Lung (tissue), 12 donors: ENCODE data around the gene TMEM30B. TPM values are rescaled to one million over a fixed set of nuclear protein-coding genes. Genes with fewer than 3 reads are reported as not detected.

ENCODE experiments used
- ATAC-seq: fragments of 200-7000 bp; cut with Tn5 transposase; one replicate; pipeline ENCODE4 v1.9.1; 2020; ENCODE audit warnings: moderate number of reproducible peaks; ENCODE audit not compliant: insufficient read depth, low FRiP score
- DNase-seq, 3 donors: peaks; one replicate each; pipeline ENCODE4 v3.0.0-alpha.2; 2013 to 2017
- H3K27ac ChIP-seq, 2 donors: one replicate each; pipeline ENCODE4 v1.5.1; 2013; ENCODE audit warnings: mild to moderate bottlenecking in 2 of 2, moderate library complexity in 2 of 2, control low read depth in 1 of 2, inconsistent platforms in 1 of 2, low read depth in 1 of 2, low read length in 1 of 2
- H3K27me3 ChIP-seq, 3 donors: one replicate each; pipeline ENCODE4 v1.5.1; 2013; ENCODE audit warnings: low read length in 2 of 3; ENCODE audit not compliant: control insufficient read depth in 3 of 3, insufficient read depth in 3 of 3
- H3K36me3 ChIP-seq, 4 donors: one replicate each; pipeline ENCODE4 v1.5.1; 2013; ENCODE audit warnings: low read length in 4 of 4, mild to moderate bottlenecking in 1 of 4, moderate library complexity in 1 of 4; ENCODE audit not compliant: control insufficient read depth in 4 of 4, insufficient read depth in 4 of 4
- H3K4me1 ChIP-seq, 5 donors: one replicate each; pipeline ENCODE4 v1.5.1; 2013; ENCODE audit warnings: low read length in 5 of 5, mild to moderate bottlenecking in 2 of 5, moderate library complexity in 1 of 5; ENCODE audit not compliant: control insufficient read depth in 5 of 5, insufficient read depth in 5 of 5
- H3K4me3 ChIP-seq: one replicate; pipeline ENCODE4 v1.5.1; 2013; ENCODE audit warnings: mild to moderate bottlenecking, control low read depth, moderate library complexity
- H3K9ac ChIP-seq, 2 donors: one replicate each; pipeline ENCODE4 v1.5.1; 2013; ENCODE audit warnings: low read length in 2 of 2, control low read depth in 1 of 2; ENCODE audit not compliant: insufficient read depth in 1 of 2
- H3K9me3 ChIP-seq, 4 donors: one replicate each; pipeline ENCODE4 v1.5.1; 2013; ENCODE audit warnings: low read length in 3 of 4, mild to moderate bottlenecking in 1 of 4, moderate library complexity in 1 of 4; ENCODE audit not compliant: control insufficient read depth in 4 of 4, insufficient read depth in 3 of 4
- CTCF ChIP-seq: IDR thresholded peaks from 2 replicates; pipeline ENCODE4 v1.5.1; 2012; ENCODE audit warnings: mild to moderate bottlenecking; ENCODE audit errors: control extremely low read depth, extremely low read depth
- WGBS, 2 donors: extraction: QIAGEN DNeasy Blood & Tissue Kit; methylation state at CpG; one replicate each; pipeline ENCODE4 v1.1.7; 2013; 5-methylcytosine and 5-hydroxymethylcytosine counted together
- polyA plus RNA-seq, 2 donors: library from polyadenylated mRNA; stranded (reverse); fragments of 200-250 nt; gene quantifications; one replicate each; pipeline ENCODE4 v1.2.1, GENCODE V29; 2013
- total RNA-seq, 2 donors: library from RNA; depleted of rRNA in 1 of 2; stranded (reverse); fragments of >200 nt in 1 of 2; gene quantifications; one replicate each; pipeline ENCODE4 v1.2.1, GENCODE V29; 2014 to 2021
- donor health status: control.
- donor health status: control.
- donor health status: Bipolar disorder and iron deficiency.
- donor health status: healthy.
- donor health status: DM: yes; HTN: yes; CAD: no.

The TMEM30B gene
- total and polyA plus RNA-seq, 4 donors, result 14.4 to 24.3 (median 20.1) TPM

DNA sequence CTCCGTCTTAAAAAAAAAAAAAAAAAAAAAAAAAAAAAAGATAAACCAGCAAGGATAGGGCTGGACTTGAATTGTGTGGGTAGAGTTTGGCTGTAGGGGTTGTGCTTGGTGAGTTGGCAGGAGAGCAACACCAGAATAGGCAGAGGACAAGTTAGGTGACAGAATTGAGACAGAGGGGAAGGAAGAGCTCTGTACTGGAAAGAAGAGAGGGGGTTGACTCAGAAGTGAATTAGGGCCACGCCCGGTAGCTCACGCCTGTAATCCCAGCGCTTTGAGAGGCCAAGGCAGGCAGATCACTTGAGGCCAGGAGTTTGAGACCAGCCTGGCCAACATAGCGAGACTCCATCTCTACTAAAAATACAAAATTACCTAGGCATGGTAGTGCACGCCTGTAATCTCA, 6.1 kb upstream of the TMEM30B start:
- Histone ChIP-seq H3K36me3 (no peaks in the 10 kb centered on the region), H3K4me3 (no peak overlapping the region), H3K4me1 (peaks cover 0 to 5% (median 0%) of the 10 kb centered on the region in 5 donors), H3K27ac (no peak overlapping the region), H3K9ac (no peak overlapping the region), H3K27me3 (peaks cover 0 to 11% (median 4%) of the 10 kb centered on the region in 3 donors), H3K9me3 (no peaks in the 10 kb centered on the region)
- no peak for DNase-seq
- no peak for ATAC-seq
- 90 to 91% methylated on average over 7 of the region's 7 CpGs for WGBS, 2 donors
- no peak for TF ChIP-seq CTCF

DNA sequence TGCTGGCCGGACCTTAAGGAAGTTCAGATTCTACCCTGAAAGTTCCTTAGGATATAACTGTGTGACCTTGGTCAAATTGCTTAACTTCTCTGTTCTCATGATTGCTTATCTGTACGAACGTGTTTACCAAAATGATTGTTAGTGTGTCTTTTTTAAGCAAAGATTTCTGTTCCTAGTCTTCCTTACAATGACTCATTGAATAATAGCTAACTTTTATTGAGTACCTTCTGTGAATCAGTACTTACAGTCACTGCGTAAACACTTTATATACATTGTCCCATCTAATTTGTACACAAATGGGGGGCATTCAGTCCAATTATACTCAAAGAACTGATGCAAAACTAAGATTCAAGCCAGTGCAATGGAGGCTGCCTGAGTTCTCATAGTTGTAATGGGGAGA, 4.2 kb upstream of the TMEM30B start:
- Histone ChIP-seq H3K36me3 (no peaks in the 10 kb centered on the region), H3K4me1 (peaks cover 0 to 10% (median under 1%) of the 10 kb centered on the region in 5 donors), H3K27me3 (peaks cover 0 to 21% (median 6%) of the 10 kb centered on the region in 3 donors), H3K4me3 (no peak overlapping the region), H3K9ac (no peak overlapping the region), H3K27ac (no peak overlapping the region), H3K9me3 (peaks cover 0 to 3% (median 0%) of the 10 kb centered on the region in 4 donors)
- no peak for TF ChIP-seq CTCF
- 81 to 88% methylated on average over 4 of the region's 4 CpGs for WGBS, 2 donors
- ATAC-seq (no peak), DNase-seq (no peak)

GRCh38 chr14:61284001-61284400, 2.9 kb upstream of the TMEM30B start:
- peaks cover 0 to 9% (median 0%) of the 10 kb centered on the region in 4 donors for H3K9me3 ChIP-seq
- peaks cover 0 to 33% (median 19%) of the 10 kb centered on the region in 3 donors for H3K27me3 ChIP-seq
- no peak overlapping the region for H3K4me3 ChIP-seq
- no peak for DNase-seq
- H3K4me1 ChIP-seq, result peaks cover 0 to 14% (median 4%) of the 10 kb centered on the region in 5 donors
- no peak overlapping the region for H3K27ac ChIP-seq
- TF ChIP-seq CTCF, result no peak
- no peak overlapping the region for H3K9ac ChIP-seq
- no peaks in the 10 kb centered on the region for H3K36me3 ChIP-seq
- WGBS, 2 donors, result 79 to 84% methylated on average over 3 of the region's 3 CpGs
- ATAC-seq, result no peak

DNA sequence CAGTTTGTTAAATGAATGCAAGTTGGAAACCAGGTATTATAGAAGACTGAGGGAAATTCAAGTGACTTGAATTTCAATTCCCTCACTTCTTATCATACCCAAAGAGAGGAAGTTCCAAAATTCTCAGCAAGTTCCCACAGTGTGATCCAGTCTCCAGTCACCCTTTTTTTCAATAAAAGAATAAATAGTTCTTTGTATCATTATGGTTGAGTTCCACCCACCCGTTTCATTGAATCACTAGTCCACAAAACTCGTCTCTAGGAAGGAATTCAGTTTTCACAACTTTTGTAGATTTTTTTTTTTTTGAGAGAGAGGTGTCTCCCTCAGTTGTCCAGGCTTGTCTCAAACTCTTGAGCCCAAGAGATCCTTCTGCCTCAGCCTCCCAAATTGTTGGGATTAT, 1.6 kb upstream of the TMEM30B start:
- Histone ChIP-seq H3K27me3 (peaks cover 0 to 44% (median 28%) of the 10 kb centered on the region in 3 donors), H3K27ac (no peak overlapping the region), H3K4me1 (peaks cover 0 to 14% (median 6%) of the 10 kb centered on the region in 5 donors), H3K9me3 (peaks cover 0 to 9% (median 0%) of the 10 kb centered on the region in 4 donors), H3K9ac (no peak overlapping the region), H3K36me3 (no peaks in the 10 kb centered on the region), H3K4me3 (no peak overlapping the region)
- DNase-seq (no peak), ATAC-seq (no peak)
- 97% methylated on average over 2 of the region's 2 CpGs for WGBS, 2 donors
- TF ChIP-seq CTCF, result no peak
